ENCODE results near the gene FAM117A. TPM values are rescaled to one million over a fixed set of nuclear protein-coding genes. Genes with fewer than 3 reads are reported as not detected.
"Not testable (repeated sequence)": the region's sequence is repeated elsewhere in the genome, so short reads cannot be mapped to it uniquely, and the experiment has no call there.

Gene FAM117A
- total RNA-seq, 1 experiment from 2014 or later, result 26.2 TPM

DNA sequence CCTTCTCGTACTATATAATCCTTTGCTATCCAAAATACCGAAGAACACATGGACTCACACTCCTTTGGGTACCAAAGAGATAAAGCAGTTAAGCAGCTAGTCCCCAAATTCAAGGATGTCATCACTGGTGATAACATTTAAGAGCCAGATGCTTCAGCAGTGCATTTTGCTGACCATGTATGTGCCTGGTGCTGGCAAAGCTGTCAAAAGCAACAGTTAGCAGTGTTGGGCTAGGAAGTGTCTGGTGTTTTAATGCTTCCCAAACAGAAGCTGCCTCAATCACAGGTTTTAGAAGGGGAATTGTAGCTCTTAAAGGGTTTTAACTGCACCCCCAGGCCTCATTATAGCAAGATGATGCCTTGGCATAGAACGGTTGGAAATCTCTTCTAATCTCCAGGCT, 4.7 kb downstream of the FAM117A start:
- H3K36me3 Mint-ChIP-seq, result peaks cover 9% of the 10 kb centered on the region
- ChIA-PET CTCF (no interaction called here), POLR2A (no interaction called here)
- no peaks in the 10 kb centered on the region for H3K9me3 Mint-ChIP-seq
- no peaks in the 10 kb centered on the region for H3K27me3 Mint-ChIP-seq (ENCODE audit: low read depth)
- H3K27ac Mint-ChIP-seq, result no peak overlapping the region
- H3K4me1 Mint-ChIP-seq, result peaks cover 57% of the 10 kb centered on the region
- H3K4me3 Mint-ChIP-seq, result no peak overlapping the region
- DNase-seq (ENCODE audit: low spot score), result no peak
- ATAC-seq, result no peak
- TF ChIP-seq, protein P1, sequence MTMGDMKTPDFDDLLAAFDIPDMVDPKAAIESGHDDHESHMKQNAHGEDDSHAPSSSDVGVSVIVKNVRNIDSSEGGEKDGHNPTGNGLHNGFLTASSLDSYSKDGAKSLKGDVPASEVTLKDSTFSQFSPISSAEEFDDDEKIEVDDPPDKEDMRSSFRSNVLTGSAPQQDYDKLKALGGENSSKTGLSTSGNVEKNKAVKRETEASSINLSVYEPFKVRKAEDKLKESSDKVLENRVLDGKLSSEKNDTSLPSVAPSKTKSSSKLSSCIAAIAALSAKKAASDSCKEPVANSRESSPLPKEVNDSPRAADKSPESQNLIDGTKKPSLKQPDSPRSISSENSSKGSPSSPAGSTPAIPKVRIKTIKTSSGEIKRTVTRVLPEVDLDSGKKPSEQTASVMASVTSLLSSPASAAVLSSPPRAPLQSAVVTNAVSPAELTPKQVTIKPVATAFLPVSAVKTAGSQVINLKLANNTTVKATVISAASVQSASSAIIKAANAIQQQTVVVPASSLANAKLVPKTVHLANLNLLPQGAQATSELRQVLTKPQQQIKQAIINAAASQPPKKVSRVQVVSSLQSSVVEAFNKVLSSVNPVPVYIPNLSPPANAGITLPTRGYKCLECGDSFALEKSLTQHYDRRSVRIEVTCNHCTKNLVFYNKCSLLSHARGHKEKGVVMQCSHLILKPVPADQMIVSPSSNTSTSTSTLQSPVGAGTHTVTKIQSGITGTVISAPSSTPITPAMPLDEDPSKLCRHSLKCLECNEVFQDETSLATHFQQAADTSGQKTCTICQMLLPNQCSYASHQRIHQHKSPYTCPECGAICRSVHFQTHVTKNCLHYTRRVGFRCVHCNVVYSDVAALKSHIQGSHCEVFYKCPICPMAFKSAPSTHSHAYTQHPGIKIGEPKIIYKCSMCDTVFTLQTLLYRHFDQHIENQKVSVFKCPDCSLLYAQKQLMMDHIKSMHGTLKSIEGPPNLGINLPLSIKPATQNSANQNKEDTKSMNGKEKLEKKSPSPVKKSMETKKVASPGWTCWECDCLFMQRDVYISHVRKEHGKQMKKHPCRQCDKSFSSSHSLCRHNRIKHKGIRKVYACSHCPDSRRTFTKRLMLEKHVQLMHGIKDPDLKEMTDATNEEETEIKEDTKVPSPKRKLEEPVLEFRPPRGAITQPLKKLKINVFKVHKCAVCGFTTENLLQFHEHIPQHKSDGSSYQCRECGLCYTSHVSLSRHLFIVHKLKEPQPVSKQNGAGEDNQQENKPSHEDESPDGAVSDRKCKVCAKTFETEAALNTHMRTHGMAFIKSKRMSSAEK (CRISPR knock-in tag; IDR thresholded peaks at IDR 0.05; ENCODE audit: borderline replicate concordance), result no peak
- TF ChIP-seq, protein P2, sequence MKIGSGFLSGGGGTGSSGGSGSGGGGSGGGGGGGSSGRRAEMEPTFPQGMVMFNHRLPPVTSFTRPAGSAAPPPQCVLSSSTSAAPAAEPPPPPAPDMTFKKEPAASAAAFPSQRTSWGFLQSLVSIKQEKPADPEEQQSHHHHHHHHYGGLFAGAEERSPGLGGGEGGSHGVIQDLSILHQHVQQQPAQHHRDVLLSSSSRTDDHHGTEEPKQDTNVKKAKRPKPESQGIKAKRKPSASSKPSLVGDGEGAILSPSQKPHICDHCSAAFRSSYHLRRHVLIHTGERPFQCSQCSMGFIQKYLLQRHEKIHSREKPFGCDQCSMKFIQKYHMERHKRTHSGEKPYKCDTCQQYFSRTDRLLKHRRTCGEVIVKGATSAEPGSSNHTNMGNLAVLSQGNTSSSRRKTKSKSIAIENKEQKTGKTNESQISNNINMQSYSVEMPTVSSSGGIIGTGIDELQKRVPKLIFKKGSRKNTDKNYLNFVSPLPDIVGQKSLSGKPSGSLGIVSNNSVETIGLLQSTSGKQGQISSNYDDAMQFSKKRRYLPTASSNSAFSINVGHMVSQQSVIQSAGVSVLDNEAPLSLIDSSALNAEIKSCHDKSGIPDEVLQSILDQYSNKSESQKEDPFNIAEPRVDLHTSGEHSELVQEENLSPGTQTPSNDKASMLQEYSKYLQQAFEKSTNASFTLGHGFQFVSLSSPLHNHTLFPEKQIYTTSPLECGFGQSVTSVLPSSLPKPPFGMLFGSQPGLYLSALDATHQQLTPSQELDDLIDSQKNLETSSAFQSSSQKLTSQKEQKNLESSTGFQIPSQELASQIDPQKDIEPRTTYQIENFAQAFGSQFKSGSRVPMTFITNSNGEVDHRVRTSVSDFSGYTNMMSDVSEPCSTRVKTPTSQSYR (CRISPR knock-in tag; IDR thresholded peaks at IDR 0.05), result no peak
- TF ChIP-seq, protein P3, sequence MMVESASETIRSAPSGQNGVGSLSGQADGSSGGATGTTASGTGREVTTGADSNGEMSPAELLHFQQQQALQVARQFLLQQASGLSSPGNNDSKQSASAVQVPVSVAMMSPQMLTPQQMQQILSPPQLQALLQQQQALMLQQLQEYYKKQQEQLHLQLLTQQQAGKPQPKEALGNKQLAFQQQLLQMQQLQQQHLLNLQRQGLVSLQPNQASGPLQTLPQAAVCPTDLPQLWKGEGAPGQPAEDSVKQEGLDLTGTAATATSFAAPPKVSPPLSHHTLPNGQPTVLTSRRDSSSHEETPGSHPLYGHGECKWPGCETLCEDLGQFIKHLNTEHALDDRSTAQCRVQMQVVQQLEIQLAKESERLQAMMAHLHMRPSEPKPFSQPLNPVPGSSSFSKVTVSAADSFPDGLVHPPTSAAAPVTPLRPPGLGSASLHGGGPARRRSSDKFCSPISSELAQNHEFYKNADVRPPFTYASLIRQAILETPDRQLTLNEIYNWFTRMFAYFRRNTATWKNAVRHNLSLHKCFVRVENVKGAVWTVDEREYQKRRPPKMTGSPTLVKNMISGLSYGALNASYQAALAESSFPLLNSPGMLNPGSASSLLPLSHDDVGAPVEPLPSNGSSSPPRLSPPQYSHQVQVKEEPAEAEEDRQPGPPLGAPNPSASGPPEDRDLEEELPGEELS (CRISPR knock-in tag; IDR thresholded peaks at IDR 0.05), result no peak
- no peak for TF ChIP-seq SMAD4 (CRISPR knock-in tag; IDR thresholded peaks at IDR 0.05)
- TF ChIP-seq, protein P4, sequence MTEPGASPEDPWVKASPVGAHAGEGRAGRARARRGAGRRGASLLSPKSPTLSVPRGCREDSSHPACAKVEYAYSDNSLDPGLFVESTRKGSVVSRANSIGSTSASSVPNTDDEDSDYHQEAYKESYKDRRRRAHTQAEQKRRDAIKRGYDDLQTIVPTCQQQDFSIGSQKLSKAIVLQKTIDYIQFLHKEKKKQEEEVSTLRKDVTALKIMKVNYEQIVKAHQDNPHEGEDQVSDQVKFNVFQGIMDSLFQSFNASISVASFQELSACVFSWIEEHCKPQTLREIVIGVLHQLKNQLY (CRISPR knock-in tag; IDR thresholded peaks at IDR 0.05), result no peak
- TF ChIP-seq RELA (CRISPR knock-in tag; IDR thresholded peaks at IDR 0.05; ENCODE audit: borderline replicate concordance), result no peak
- TF ChIP-seq, protein P5, sequence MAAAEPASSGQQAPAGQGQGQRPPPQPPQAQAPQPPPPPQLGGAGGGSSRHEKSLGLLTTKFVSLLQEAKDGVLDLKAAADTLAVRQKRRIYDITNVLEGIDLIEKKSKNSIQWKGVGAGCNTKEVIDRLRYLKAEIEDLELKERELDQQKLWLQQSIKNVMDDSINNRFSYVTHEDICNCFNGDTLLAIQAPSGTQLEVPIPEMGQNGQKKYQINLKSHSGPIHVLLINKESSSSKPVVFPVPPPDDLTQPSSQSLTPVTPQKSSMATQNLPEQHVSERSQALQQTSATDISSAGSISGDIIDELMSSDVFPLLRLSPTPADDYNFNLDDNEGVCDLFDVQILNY (CRISPR knock-in tag; IDR thresholded peaks at IDR 0.05), result no peak
- no peak for TF ChIP-seq SOX15 (CRISPR knock-in tag; IDR thresholded peaks at IDR 0.05)
- no peak for TF ChIP-seq TEAD4 (CRISPR knock-in tag; IDR thresholded peaks at IDR 0.05)
- TF ChIP-seq, protein P6, sequence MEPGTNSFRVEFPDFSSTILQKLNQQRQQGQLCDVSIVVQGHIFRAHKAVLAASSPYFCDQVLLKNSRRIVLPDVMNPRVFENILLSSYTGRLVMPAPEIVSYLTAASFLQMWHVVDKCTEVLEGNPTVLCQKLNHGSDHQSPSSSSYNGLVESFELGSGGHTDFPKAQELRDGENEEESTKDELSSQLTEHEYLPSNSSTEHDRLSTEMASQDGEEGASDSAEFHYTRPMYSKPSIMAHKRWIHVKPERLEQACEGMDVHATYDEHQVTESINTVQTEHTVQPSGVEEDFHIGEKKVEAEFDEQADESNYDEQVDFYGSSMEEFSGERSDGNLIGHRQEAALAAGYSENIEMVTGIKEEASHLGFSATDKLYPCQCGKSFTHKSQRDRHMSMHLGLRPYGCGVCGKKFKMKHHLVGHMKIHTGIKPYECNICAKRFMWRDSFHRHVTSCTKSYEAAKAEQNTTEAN (CRISPR knock-in tag; IDR thresholded peaks at IDR 0.05), result no peak
- TF ChIP-seq RORB (CRISPR knock-in tag; IDR thresholded peaks at IDR 0.05), result no peak
- TF ChIP-seq CREB1 (CRISPR knock-in tag; IDR thresholded peaks at IDR 0.05), result no peak
- no peak for TF ChIP-seq OVOL2 (CRISPR knock-in tag; IDR thresholded peaks at IDR 0.05; ENCODE audit: borderline replicate concordance)
- TF ChIP-seq ZNF317 (CRISPR knock-in tag; IDR thresholded peaks at IDR 0.05; ENCODE audit: borderline replicate concordance, low read depth), result no peak
- TF ChIP-seq, protein P7, sequence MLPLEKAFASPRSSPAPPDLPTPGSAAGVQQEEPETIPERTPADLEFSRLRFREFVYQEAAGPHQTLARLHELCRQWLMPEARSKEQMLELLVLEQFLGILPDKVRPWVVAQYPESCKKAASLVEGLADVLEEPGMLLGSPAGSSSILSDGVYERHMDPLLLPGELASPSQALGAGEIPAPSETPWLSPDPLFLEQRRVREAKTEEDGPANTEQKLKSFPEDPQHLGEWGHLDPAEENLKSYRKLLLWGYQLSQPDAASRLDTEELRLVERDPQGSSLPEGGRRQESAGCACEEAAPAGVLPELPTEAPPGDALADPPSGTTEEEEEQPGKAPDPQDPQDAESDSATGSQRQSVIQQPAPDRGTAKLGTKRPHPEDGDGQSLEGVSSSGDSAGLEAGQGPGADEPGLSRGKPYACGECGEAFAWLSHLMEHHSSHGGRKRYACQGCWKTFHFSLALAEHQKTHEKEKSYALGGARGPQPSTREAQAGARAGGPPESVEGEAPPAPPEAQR (CRISPR knock-in tag; IDR thresholded peaks at IDR 0.05), result no peak
- TF ChIP-seq, protein P8, sequence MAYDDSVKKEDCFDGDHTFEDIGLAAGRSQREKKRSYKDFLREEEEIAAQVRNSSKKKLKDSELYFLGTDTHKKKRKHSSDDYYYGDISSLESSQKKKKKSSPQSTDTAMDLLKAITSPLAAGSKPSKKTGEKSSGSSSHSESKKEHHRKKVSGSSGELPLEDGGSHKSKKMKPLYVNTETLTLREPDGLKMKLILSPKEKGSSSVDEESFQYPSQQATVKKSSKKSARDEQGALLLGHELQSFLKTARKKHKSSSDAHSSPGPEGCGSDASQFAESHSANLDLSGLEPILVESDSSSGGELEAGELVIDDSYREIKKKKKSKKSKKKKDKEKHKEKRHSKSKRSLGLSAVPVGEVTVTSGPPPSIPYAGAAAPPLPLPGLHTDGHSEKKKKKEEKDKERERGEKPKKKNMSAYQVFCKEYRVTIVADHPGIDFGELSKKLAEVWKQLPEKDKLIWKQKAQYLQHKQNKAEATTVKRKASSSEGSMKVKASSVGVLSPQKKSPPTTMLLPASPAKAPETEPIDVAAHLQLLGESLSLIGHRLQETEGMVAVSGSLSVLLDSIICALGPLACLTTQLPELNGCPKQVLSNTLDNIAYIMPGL (CRISPR knock-in tag; IDR thresholded peaks at IDR 0.05), result no peak

DNA sequence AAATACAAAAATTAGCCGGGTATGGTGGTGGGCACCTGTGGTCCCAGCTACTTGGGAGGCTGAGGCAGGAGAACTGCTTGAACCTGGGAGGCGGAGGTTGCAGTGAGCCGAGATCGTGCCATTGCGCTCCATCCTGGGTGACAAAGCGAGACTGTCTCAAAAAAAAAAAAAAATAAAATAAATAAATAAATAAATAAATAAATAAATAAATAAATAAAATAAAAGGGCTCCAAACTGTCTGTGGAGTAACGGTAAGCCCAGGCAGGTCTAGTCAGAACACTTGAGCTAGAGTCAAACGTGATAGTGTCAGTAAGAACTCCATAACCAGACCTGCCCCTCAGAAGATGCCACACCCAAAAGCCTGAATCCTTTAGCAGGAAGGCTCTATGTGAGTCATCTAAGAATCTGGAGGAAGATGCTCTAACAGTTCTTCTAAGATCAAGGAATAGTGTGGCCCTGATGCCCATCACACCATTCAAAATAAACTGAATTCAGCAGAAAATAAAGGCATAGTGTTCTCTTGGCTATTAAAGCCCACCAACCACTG, 5.4 kb downstream of the FAM117A start:
- DNase-seq (ENCODE audit: low spot score); H3K27me3 Mint-ChIP-seq (ENCODE audit: low read depth); ATAC-seq; H3K36me3 Mint-ChIP-seq; H3K27ac Mint-ChIP-seq; H3K9me3 Mint-ChIP-seq; H3K4me3 Mint-ChIP-seq; CTCF ChIA-PET; POLR2A ChIA-PET: not testable (repeated sequence)
- H3K4me1 Mint-ChIP-seq, result peaks cover 57% of the 10 kb centered on the region
